GM12892 (cell line): ENCODE data around the gene OVOL3.

Source experiments
- POLR2A ChIP-seq: IDR thresholded peaks from 2 replicates; pipeline ENCODE4 v1.6.1; 2011; ENCODE audit warnings: low read depth, low read length, control low read depth
- TAF1 ChIP-seq: IDR thresholded peaks from 2 replicates; pipeline ENCODE4 v1.6.1; 2011; ENCODE audit warnings: low read depth, mild to moderate bottlenecking, control low read depth, low read length, borderline replicate concordance

DNA sequence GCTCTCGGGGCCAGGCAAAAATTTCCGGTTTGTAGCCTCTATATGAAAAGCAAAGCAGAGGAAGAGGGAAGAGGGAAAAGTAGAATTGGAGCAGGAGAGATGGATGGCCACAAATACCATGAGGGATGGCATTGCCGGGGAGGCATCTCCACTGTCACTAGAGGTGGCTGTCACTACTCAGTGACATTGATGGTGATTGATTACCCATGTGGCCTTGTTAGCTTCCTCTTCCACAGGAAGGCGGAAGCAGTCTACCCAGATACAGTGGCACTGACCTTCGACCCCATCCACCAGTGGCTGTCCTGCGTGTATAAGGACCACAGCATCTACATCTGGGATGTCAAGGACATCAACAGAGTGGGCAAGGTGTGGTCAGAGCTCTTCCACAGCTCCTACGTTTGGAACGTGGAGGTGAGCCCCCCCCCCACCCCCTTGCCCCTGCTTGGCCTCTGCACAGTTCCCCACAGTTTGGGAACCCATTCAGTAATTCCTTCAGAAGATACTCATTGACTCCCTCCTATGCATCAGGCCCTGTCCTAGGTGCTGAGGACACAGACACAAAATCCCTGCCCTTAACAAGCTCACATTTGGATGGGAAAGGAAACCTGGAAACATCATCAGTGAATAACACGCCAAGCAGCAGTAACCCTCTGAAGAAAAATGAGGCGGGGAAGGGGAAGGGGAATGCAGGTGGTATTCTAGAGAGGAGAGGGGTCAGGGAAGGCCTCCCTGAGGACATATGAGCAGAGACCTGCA lies 37.6 kb upstream of the OVOL3 start:
- TF ChIP-seq POLR2A (no peak), TAF1 (no peak)
